ENCODE results near the gene ASCL5. TPM values are rescaled to one million over a fixed set of nuclear protein-coding genes. Genes with fewer than 3 reads are reported as not detected.

Gene ASCL5
- total and polyA plus RNA-seq, 8 donors, result 0.10 to 0.19 (median 0.18) TPM; not detected in 5

GRCh38 chr1:201103666-201104065 lies 23.3 kb downstream of the ASCL5 start:
- Histone ChIP-seq H3K4me1 (no peaks in the 10 kb centered on the region), H3K9me3 (no peaks in the 10 kb centered on the region), H3K4me3 (no peak overlapping the region), H3K36me3 (no peaks in the 10 kb centered on the region), H3K27me3 (peaks cover 0 to 2% (median 0%) of the 10 kb centered on the region in 3 donors), H3K27ac (no peak overlapping the region)
- intact Hi-C loops (cut with DNase I; ENCODE audit: low total_unique reads), result no loop called here
- 65 to 81% (median 76%) methylated on average over 9 of the region's 9 CpGs for WGBS, 5 donors
- DNase-seq, result no peak
- no peak for TF ChIP-seq POLR2A (IDR thresholded peaks at IDR 0.05)
- TF ChIP-seq EP300 (IDR thresholded peaks at IDR 0.05), result no peak
- no peak for TF ChIP-seq CTCF (IDR thresholded peaks at IDR 0.05)
- TF ChIP-seq POLR2AphosphoS5 (IDR thresholded peaks at IDR 0.05), result no peak

GRCh38 chr1:201100169-201100930 lies 26.6 kb downstream of the ASCL5 start:
- Histone ChIP-seq H3K27ac (no peak overlapping the region), H3K4me3 (no peak overlapping the region), H3K4me1 (no peaks in the 10 kb centered on the region), H3K36me3 (no peaks in the 10 kb centered on the region), H3K9me3 (no peaks in the 10 kb centered on the region), H3K27me3 (peaks cover 0 to 6% (median 0%) of the 10 kb centered on the region in 3 donors)
- intact Hi-C loops (cut with DNase I; ENCODE audit: low total_unique reads), result no loop called here
- TF ChIP-seq EP300 (IDR thresholded peaks at IDR 0.05) (no peak), CTCF (IDR thresholded peaks at IDR 0.05) (no peak), POLR2AphosphoS5 (IDR thresholded peaks at IDR 0.05) (no peak)
- 90% methylated on average over 12 of the region's 12 CpGs for WGBS, 5 donors
- DNase-seq, result no peak

- H3K36me3 ChIP-seq, result no peaks in the 10 kb centered on the region
- H3K27me3 ChIP-seq, result peaks cover 0 to 6% (median 0%) of the 10 kb centered on the region in 3 donors
- H3K9me3 ChIP-seq, result no peaks in the 10 kb centered on the region
- no peak overlapping the region for H3K27ac ChIP-seq
- WGBS, 5 donors, result 77 to 84% (median 80%) methylated on average over 5 of the region's 5 CpGs
- intact Hi-C loops (cut with DNase I; ENCODE audit: low total_unique reads), result no loop called here
- H3K4me1 ChIP-seq, result no peaks in the 10 kb centered on the region
- H3K4me3 ChIP-seq, result no peak overlapping the region
- no peak for DNase-seq
- TF ChIP-seq POLR2A (IDR thresholded peaks at IDR 0.05) (no peak), EP300 (IDR thresholded peaks at IDR 0.05) (no peak)
These were observed 27.8 kb downstream of the ASCL5 start for GRCh38 chr1:201098992-201099677.

- TF ChIP-seq POLR2A (IDR thresholded peaks at IDR 0.05), result no peak
- TF ChIP-seq POLR2AphosphoS5 (IDR thresholded peaks at IDR 0.05), result no peak
- no peak for TF ChIP-seq CTCF (IDR thresholded peaks at IDR 0.05)
- WGBS, 5 donors, result 76 to 81% (median 79%) methylated on average over 17 of the region's 17 CpGs
These were observed 29.8 kb downstream of the ASCL5 start for GRCh38 chr1:201096977-201097856.

More at GRCh38 chr1:201096977-201097856, 29.8 kb downstream of the ASCL5 start:
- Histone ChIP-seq H3K9me3 (no peaks in the 10 kb centered on the region), H3K27ac (no peak overlapping the region), H3K36me3 (no peaks in the 10 kb centered on the region), H3K4me3 (no peak overlapping the region), H3K4me1 (no peaks in the 10 kb centered on the region), H3K27me3 (peaks cover 0 to 6% (median 0%) of the 10 kb centered on the region in 3 donors)
- no peak for DNase-seq
- intact Hi-C loops (cut with DNase I; ENCODE audit: low total_unique reads), result no loop called here
